IMR-90 (cell line): ENCODE results near the gene ARHGEF3. TPM values are rescaled to one million over a fixed set of nuclear protein-coding genes. Genes with fewer than 3 reads are reported as not detected.

Experiments
- ATAC-seq: fragments of 200-7000 bp; cut with Tn5 transposase; 2 replicates; pipeline ENCODE4 v1.9.1; 2020; ENCODE audit warnings: low read depth, mild to moderate bottlenecking, moderate library complexity
- BruUV-seq: library from RNA; stranded (reverse); fragments of 400-500 nt; replicated peaks from 2 replicates; lab custom pipeline; 2021; lab: Mats Ljungman, UMichigan
- CTCF ChIA-PET: fragments of 300-600 bp; formaldehyde crosslinking; extraction: SDS; loops from one replicate; lab custom pipeline; 2021; ENCODE audit warnings: antibody characterized with exemption; lab: Yijun Ruan, JAX
- POLR2A ChIA-PET: fragments of 300-600 bp; sonication (Branson Sonifier 250); formaldehyde crosslinking; loops from one replicate; lab custom pipeline; 2022; ENCODE audit warnings: antibody characterized with exemption; ENCODE audit not compliant: unreplicated experiment; lab: Charles Lee
- DNase-seq: peaks from one replicate; pipeline ENCODE4 v3.0.0; 2013
- H2AFZ ChIP-seq: replicated peaks from 2 replicates; pipeline ENCODE3; 2013; ENCODE audit warnings: low read length, mild to moderate bottlenecking; ENCODE audit not compliant: poor library complexity
- H2AK5ac ChIP-seq: 2 replicates; pipeline ENCODE4 v1.6.1; 2013; ENCODE audit warnings: low read depth, low read length, inconsistent platforms
- H2AK9ac ChIP-seq: replicated peaks from 2 replicates; pipeline ENCODE3; 2013; ENCODE audit warnings: mild to moderate bottlenecking, low read depth, low read length, moderate library complexity; ENCODE audit not compliant: poor library complexity
- H2BK120ac ChIP-seq: 2 replicates; pipeline ENCODE4 v1.6.1; 2013; ENCODE audit warnings: low read depth, low read length, inconsistent platforms
- H2BK15ac ChIP-seq: 3 replicates; pipeline ENCODE4 v1.6.1; 2013; ENCODE audit warnings: low read depth, low read length, inconsistent platforms
- H2BK20ac ChIP-seq: 2 replicates; pipeline ENCODE4 v1.6.1; 2013; ENCODE audit warnings: low read depth, mild to moderate bottlenecking, inconsistent platforms, low read length, moderate library complexity
- H2BK5ac ChIP-seq: 2 replicates; pipeline ENCODE4 v1.6.1; 2013; ENCODE audit warnings: mild to moderate bottlenecking, low read depth, low read length, inconsistent platforms; ENCODE audit not compliant: poor library complexity, severe bottlenecking
- H3K14ac ChIP-seq: replicated peaks from 2 replicates; pipeline ENCODE4 v1.6.1; 2013; ENCODE audit warnings: low read depth, low read length, inconsistent platforms
- H3K18ac ChIP-seq: 2 replicates; pipeline ENCODE4 v1.6.1; 2013; ENCODE audit warnings: low read depth, low read length, control low read depth
- H3K23ac ChIP-seq: 2 replicates; pipeline ENCODE4 v1.6.1; 2013; ENCODE audit warnings: low read depth, low read length, inconsistent platforms
- H3K27ac ChIP-seq: 2 replicates; pipeline ENCODE4 v1.5.1; 2013; ENCODE audit warnings: mild to moderate bottlenecking, control low read depth, low read length; ENCODE audit not compliant: insufficient read depth
- H3K27me3 ChIP-seq: 2 replicates; pipeline ENCODE4 v1.6.1; 2013; ENCODE audit warnings: low read length; ENCODE audit not compliant: control insufficient read depth, insufficient read depth
- H3K36me3 ChIP-seq: 2 replicates; pipeline ENCODE4 v1.6.1; 2013; ENCODE audit warnings: low read length, mixed read lengths; ENCODE audit not compliant: control insufficient read depth, insufficient read depth
- H3K4ac ChIP-seq: 2 replicates; pipeline ENCODE4 v1.6.1; 2013; ENCODE audit warnings: low read depth, low read length, inconsistent platforms
- H3K4me1 ChIP-seq: 2 replicates; pipeline ENCODE4 v1.6.1; 2013; ENCODE audit warnings: low read length, mixed read lengths; ENCODE audit not compliant: control insufficient read depth, insufficient read depth
- H3K4me2 ChIP-seq: 2 replicates; pipeline ENCODE4 v1.6.1; 2013; ENCODE audit warnings: low read depth, mild to moderate bottlenecking, control low read depth, low read length, moderate library complexity
- H3K4me3 ChIP-seq: 2 replicates; pipeline ENCODE4 v1.5.1; 2013; ENCODE audit warnings: low read depth, mild to moderate bottlenecking, control low read depth, low read length, moderate library complexity; ENCODE audit not compliant: insufficient read depth
- H3K56ac ChIP-seq: 2 replicates; pipeline ENCODE4 v1.6.1; 2013; ENCODE audit warnings: low read length, inconsistent platforms; ENCODE audit not compliant: insufficient read depth; ENCODE audit errors: extremely low read depth
- H3K79me1 ChIP-seq, 2 experiments: 2 replicates each; pipeline ENCODE4 v1.6.1; 2013; ENCODE audit warnings: low read length in 2 of 2, inconsistent platforms in 1 of 2, low read depth in 1 of 2
- H3K9ac ChIP-seq: 2 replicates; pipeline ENCODE4 v1.6.1; 2013; ENCODE audit warnings: low read depth, low read length, control low read depth
- H3K9me1 ChIP-seq: 2 replicates; pipeline ENCODE4 v1.6.1; 2013; ENCODE audit warnings: low read length, inconsistent platforms; ENCODE audit not compliant: insufficient read depth
- H3K9me3 ChIP-seq: 2 replicates; pipeline ENCODE4 v1.6.1; 2013; ENCODE audit warnings: low read length; ENCODE audit not compliant: control insufficient read depth, insufficient read depth
- H4K20me1 ChIP-seq: 2 replicates; pipeline ENCODE4 v1.6.1; 2013; ENCODE audit warnings: low read length, inconsistent platforms; ENCODE audit not compliant: insufficient read depth
- H4K5ac ChIP-seq: 2 replicates; pipeline ENCODE4 v1.6.1; 2013; ENCODE audit warnings: mild to moderate bottlenecking, low read depth, low read length, control low read depth
- H4K8ac ChIP-seq, 2 experiments: 2 replicates each; pipeline ENCODE4 v1.6.1; 2013; ENCODE audit warnings: low read depth in 2 of 2, low read length in 2 of 2, control low read depth in 1 of 2, inconsistent platforms in 1 of 2
- H4K91ac ChIP-seq: 2 replicates; pipeline ENCODE4 v1.6.1; 2013; ENCODE audit warnings: low read depth, low read length, inconsistent platforms; ENCODE audit not compliant: insufficient read depth
- CEBPB ChIP-seq: IDR thresholded peaks from 2 replicates; pipeline ENCODE4 v1.6.1; 2012; ENCODE audit warnings: low read depth, low read length, improper control_type of control experiment
- MAFK ChIP-seq: IDR thresholded peaks from 2 replicates; pipeline ENCODE4 v1.6.1; 2012; ENCODE audit warnings: low read depth, low read length, improper control_type of control experiment
- NFE2L2 ChIP-seq: fragments of 150-350 bp; IDR thresholded peaks from 2 replicates; pipeline ENCODE4 v1.6.1; 2016; ENCODE audit warnings: low read depth, mild to moderate bottlenecking, low read length
- POLR2A ChIP-seq: IDR thresholded peaks from 2 replicates; pipeline ENCODE4 v1.6.1; 2012; ENCODE audit warnings: mild to moderate bottlenecking, low read depth, low read length
- WGBS, 2 experiments: methylation state at CpG; one replicate each; pipeline versions ENCODE4 v1.1.5 to v1.1.7; 2013; ENCODE audit warnings: missing lambda C conversion rate in 2 of 2; ENCODE audit not compliant: insufficient read length in 1 of 2; ENCODE audit errors: extremely low coverage in 2 of 2; 5-methylcytosine and 5-hydroxymethylcytosine counted together
- dilution Hi-C: fragments of 300-500 bp; cut with HindIII; formaldehyde crosslinking; loops from one replicate; pipeline ENCODE4 v1.14.3; 2018; ENCODE audit warnings: low sequenced_read_pairs; ENCODE audit not compliant: unreplicated experiment
- in situ Hi-C: fragments of 300-500 bp; cut with MboI; formaldehyde crosslinking; loops from 3 replicates; pipeline ENCODE4 v1.14.3; 2019; ENCODE audit warnings: low sequenced_read_pairs, inconsistent platforms, mixed read lengths
- intact Hi-C: fragments of 100-400 bp; cut with micrococcal nuclease; formaldehyde crosslinking; loops from 2 replicates; pipeline ENCODE4 v1.10.0; 2022
- polyA plus RNA-seq, 3 experiments: library from polyadenylated mRNA; depleted of rRNA; stranded (reverse); fragments of >200 nt; gene quantifications; 2 replicates each; pipeline ENCODE4 v1.2.3, GENCODE V29; 2012; ENCODE audit warnings: low replicate concordance in 1 of 3
- total RNA-seq: library from RNA; depleted of rRNA; stranded (reverse); fragments of >200 nt; gene quantifications from 2 replicates; pipeline ENCODE4 v1.2.3, GENCODE V29; 2012
- TF ChIP-seq, protein P1 (sequence below): fragments of 150-350 bp; IDR thresholded peaks from 2 replicates; pipeline ENCODE4 v1.6.1; 2017; ENCODE audit warnings: mild to moderate bottlenecking, antibody characterized with exemption, low read length, low read depth

The ARHGEF3 gene
- total and polyA plus RNA-seq, 2 of the 4 experiments (the other 2 are of a cell fraction): 2.1 to 2.3 TPM

- Histone ChIP-seq H3K9me3 (no peaks in the 10 kb centered on the region), H3K4me3 (no peak overlapping the region), H3K79me1 (no peaks in the 10 kb centered on the region), H3K4me2 (no peak overlapping the region), H3K27me3 (peaks cover 11% of the 10 kb centered on the region), H3K36me3 (no peaks in the 10 kb centered on the region), H2BK120ac (no peak overlapping the region), H3K9me1 (no peaks in the 10 kb centered on the region), H2AK5ac (no peak overlapping the region), H4K20me1 (no peaks in the 10 kb centered on the region), H4K5ac (no peak overlapping the region), H2BK15ac (no peak overlapping the region), H3K27ac (no peak overlapping the region), H3K14ac (no peak overlapping the region), H3K4me1 (no peaks in the 10 kb centered on the region), H4K8ac (no peak overlapping the region), H3K56ac (no peak overlapping the region; the same call in 1 of the 2 replicates), H3K9ac (no peak overlapping the region), H3K23ac (no peak overlapping the region), H4K91ac (no peak overlapping the region), H3K18ac (no peak overlapping the region), H2AFZ (no peak overlapping the region), H3K4ac (no peak overlapping the region), H2BK20ac (no peak overlapping the region), H2AK9ac (no peak overlapping the region), H2BK5ac (no peak overlapping the region)
- WGBS, 2 experiments: no CpG with 5 or more reads among the region's 6 CpGs
- in situ Hi-C loops (no loop called here), dilution Hi-C loops (no loop called here), intact Hi-C loops (no loop called here)
- BruUV-seq: no TSS peak
- CTCF ChIA-PET: no interaction called here
- no peak for ATAC-seq
- POLR2A ChIA-PET: no interaction called here
- no peak for DNase-seq
- TF ChIP-seq CEBPB (no peak), MAFK (no peak), POLR2A (no peak), NFE2L2 (no peak)
- TF ChIP-seq, protein P1, sequence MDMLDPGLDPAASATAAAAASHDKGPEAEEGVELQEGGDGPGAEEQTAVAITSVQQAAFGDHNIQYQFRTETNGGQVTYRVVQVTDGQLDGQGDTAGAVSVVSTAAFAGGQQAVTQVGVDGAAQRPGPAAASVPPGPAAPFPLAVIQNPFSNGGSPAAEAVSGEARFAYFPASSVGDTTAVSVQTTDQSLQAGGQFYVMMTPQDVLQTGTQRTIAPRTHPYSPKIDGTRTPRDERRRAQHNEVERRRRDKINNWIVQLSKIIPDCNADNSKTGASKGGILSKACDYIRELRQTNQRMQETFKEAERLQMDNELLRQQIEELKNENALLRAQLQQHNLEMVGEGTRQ: no peak
Measured at GRCh38 chr3:56818156-56818985, 16.6 kb upstream of the ARHGEF3 start.
